Measurements from ENCODE around the gene HDDC2.

HDDC2 gene

DNA sequence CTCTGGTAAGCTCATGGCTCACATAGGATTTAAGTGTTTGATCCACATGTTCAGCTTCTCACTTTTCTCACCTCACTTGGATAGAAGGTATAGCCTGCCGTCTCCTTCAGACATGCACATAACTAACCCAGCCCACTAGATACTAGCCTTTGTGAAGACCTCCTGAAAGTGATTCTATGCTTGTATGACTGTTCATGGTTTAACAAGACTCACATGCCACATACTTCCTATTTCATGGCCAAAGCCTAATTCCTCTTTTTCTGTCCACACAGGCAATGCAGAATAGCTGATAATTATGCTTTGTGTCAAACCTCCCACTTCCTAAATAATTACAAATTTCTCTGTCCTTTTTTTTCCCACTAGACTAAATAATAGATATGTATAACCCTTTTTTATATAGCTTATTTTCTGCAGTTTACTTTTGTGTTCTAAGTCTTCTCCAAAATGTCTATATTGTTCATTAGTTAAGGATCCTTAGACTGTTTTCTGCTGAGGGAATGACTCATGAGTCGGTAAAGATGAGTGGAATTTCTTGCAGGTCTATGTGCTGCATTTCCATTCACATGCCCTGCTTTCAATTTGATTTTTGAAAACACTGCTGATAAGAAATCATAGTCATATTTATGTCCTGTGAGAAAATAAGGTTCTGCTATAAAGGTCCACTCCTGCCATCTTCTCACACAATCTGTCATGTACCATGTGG is 43.0 kb downstream of the HDDC2 start:
- H3K27me3 ChIP-seq = no peaks in the 10 kb centered on the region
- no peak overlapping the region for H3K4me3 ChIP-seq
- no peaks in the 10 kb centered on the region for H3K4me1 ChIP-seq
- H3K36me3 ChIP-seq = no peaks in the 10 kb centered on the region
- H4K20me1 ChIP-seq = no peaks in the 10 kb centered on the region
- TF ChIP-seq Cebpa-rat (IDR thresholded peaks at IDR 0.05) = no peak
- no peak overlapping the region for H3K27ac ChIP-seq
- H3K9me3 ChIP-seq = no peaks in the 10 kb centered on the region
- no peak overlapping the region for H3K9ac ChIP-seq
- no peak overlapping the region for H3K4me2 ChIP-seq

- H3K9me3 ChIP-seq = no peaks in the 10 kb centered on the region
- H4K20me1 ChIP-seq = no peaks in the 10 kb centered on the region
- no peak overlapping the region for H3K9ac ChIP-seq
- no peak for TF ChIP-seq Cebpa-rat (IDR thresholded peaks at IDR 0.05)
- no peak overlapping the region for H3K27ac ChIP-seq
- no peak overlapping the region for H3K4me3 ChIP-seq
- H3K4me1 ChIP-seq = no peaks in the 10 kb centered on the region
- no peak overlapping the region for H3K4me2 ChIP-seq
- no peaks in the 10 kb centered on the region for H3K36me3 ChIP-seq
- H3K27me3 ChIP-seq = no peaks in the 10 kb centered on the region
These were observed 44.4 kb downstream of the HDDC2 start for GRCh38 chr6:125257351-125257750.

DNA sequence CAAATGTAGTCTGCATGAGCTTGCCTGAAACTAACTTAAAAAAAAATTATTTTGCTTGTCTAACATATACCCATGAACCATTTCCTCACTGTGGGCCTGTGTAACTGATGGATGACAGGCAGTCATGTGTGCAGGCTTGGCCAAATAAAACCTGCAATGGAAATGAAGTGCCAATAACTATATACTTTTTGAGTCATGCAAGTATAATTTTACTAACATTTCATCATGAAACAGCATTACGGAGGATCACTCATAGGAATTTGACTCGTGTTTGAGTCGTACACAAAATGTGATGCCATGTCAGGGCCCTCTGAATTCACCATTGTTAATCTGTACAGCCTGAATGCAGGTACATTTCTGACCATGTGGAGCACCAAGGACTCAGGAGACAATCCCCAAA is 46.6 kb downstream of the HDDC2 start:
- Histone ChIP-seq H3K9ac (no peak overlapping the region), H4K20me1 (no peaks in the 10 kb centered on the region), H3K27ac (no peak overlapping the region), H3K4me1 (no peaks in the 10 kb centered on the region), H3K4me3 (no peak overlapping the region), H3K9me3 (no peaks in the 10 kb centered on the region), H3K4me2 (no peak overlapping the region), H3K36me3 (no peaks in the 10 kb centered on the region), H3K27me3 (no peaks in the 10 kb centered on the region)
- TF ChIP-seq Cebpa-rat (IDR thresholded peaks at IDR 0.05) = no peak

DNA sequence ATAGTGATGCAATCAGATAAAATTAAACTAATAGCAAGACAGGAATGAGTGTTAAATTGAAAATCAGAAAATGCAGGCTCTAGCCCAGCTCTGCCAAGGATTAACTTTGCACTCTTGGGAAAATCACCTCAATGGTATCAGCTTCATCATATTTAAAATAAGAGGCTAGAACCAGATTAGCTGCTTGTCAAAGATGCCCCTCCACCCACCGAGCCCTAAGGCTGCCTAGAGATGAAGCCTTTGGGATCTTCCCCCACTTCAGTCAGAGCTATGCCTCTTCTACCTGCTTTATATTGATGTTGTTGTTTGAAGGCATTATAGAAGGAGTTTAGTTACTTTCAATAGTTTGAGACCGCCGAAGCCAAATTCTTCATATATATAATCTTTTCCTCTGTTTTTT is 47.4 kb downstream of the HDDC2 start:
- no peaks in the 10 kb centered on the region for H3K27me3 ChIP-seq
- no peak overlapping the region for H3K4me2 ChIP-seq
- H4K20me1 ChIP-seq = no peaks in the 10 kb centered on the region
- no peak overlapping the region for H3K4me3 ChIP-seq
- no peaks in the 10 kb centered on the region for H3K9me3 ChIP-seq
- TF ChIP-seq Cebpa-rat (IDR thresholded peaks at IDR 0.05) = no peak
- H3K36me3 ChIP-seq = no peaks in the 10 kb centered on the region
- no peak overlapping the region for H3K9ac ChIP-seq
- H3K27ac ChIP-seq = no peak overlapping the region
- H3K4me1 ChIP-seq = no peaks in the 10 kb centered on the region

DNA sequence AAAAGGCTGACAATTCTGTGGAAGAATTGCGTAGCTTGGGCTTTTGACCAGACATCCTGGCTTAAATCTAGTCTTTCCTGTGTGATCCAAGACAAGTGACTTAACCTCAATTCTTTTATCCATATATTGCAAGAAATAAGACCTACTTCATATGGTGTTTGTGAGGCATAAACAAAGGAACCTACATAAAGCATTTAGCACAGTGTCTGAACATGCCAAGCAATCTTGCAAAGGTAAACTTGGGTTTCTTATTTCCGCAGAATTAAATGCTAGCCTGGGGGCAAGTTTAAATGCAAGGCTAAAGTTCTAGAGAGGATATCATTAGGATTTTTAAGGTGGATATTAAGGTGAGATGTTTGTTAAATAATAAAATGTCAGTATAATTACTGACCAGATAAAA is 47.9 kb downstream of the HDDC2 start:
- TF ChIP-seq Cebpa-rat (IDR thresholded peaks at IDR 0.05) = no peak
- H3K9me3 ChIP-seq = no peaks in the 10 kb centered on the region
- H4K20me1 ChIP-seq = no peaks in the 10 kb centered on the region
- H3K36me3 ChIP-seq = no peaks in the 10 kb centered on the region
- no peak overlapping the region for H3K4me2 ChIP-seq
- H3K9ac ChIP-seq = no peak overlapping the region
- H3K4me1 ChIP-seq = no peaks in the 10 kb centered on the region
- H3K27me3 ChIP-seq = no peaks in the 10 kb centered on the region
- H3K4me3 ChIP-seq = no peak overlapping the region
- no peak overlapping the region for H3K27ac ChIP-seq

- H3K9me3 ChIP-seq = no peaks in the 10 kb centered on the region
- no peak overlapping the region for H3K4me2 ChIP-seq
- no peaks in the 10 kb centered on the region for H3K4me1 ChIP-seq
- no peak for TF ChIP-seq Cebpa-rat (IDR thresholded peaks at IDR 0.05)
- H3K4me3 ChIP-seq = no peak overlapping the region
- H3K9ac ChIP-seq = no peak overlapping the region
- H3K27me3 ChIP-seq = no peaks in the 10 kb centered on the region
- H3K36me3 ChIP-seq = no peaks in the 10 kb centered on the region
- no peak overlapping the region for H3K27ac ChIP-seq
- H4K20me1 ChIP-seq = no peaks in the 10 kb centered on the region
These were observed 48.9 kb downstream of the HDDC2 start for GRCh38 chr6:125252891-125253290.

DNA sequence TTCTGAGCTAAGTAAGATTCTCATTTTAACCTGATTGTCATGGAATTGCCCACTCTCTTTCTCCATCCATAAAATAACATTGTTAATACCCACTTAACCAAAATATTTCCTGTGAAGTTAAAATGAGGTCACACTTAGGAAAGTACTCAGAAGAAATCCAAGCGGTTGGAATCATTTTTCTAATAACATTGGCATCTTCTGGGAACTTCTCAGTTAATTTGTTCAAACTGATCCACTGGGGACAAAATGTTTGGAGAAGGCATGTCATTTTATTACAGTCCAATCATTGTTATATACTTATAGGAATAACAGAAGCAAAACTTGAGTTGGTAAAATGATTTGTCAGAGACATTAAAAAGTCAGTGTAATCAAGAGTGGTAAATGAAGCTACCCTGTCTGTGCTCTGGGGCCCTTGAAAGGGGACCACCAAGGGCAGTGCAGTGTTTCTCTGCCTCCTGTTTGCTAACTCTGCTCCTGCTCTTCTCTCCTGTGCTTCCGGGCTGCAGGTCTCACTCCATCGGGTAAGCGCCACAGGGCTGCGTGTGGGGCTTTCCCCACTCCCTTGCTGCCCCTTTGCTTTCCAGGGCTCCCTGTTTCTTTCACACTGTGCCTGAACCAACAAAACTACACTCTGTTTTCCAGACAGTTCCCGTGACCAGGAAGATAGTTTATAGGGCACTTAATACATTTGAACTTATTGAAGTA is 50.1 kb downstream of the HDDC2 start:
- Histone ChIP-seq H3K27ac (no peak overlapping the region), H3K36me3 (no peaks in the 10 kb centered on the region), H3K4me2 (no peak overlapping the region), H3K4me3 (no peak overlapping the region), H3K9me3 (no peaks in the 10 kb centered on the region), H4K20me1 (no peaks in the 10 kb centered on the region), H3K9ac (no peak overlapping the region), H3K27me3 (no peaks in the 10 kb centered on the region), H3K4me1 (no peaks in the 10 kb centered on the region)
- TF ChIP-seq Cebpa-rat (IDR thresholded peaks at IDR 0.05) = no peak

DNA sequence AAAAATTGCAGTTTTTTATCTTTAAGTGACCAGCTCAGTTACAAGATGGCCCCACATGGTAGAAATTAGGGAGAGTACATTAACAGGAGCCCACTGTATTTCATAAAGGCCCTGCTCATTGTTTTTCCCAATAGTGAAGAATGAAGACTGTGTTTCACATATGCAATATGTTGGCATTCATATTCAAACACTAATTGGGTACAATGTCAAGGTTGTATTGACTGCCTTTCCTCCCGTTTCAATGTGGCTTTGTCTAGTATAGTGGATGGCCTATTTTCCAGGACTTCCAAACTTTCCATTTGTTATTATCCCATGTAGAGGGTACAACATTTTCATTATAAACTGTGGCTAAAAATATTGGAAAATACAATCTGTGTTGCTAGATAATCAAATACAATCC is 51.3 kb downstream of the HDDC2 start:
- Histone ChIP-seq H3K9ac (no peak overlapping the region), H3K27ac (no peak overlapping the region), H3K4me1 (no peaks in the 10 kb centered on the region), H3K27me3 (no peaks in the 10 kb centered on the region), H3K4me3 (no peak overlapping the region), H4K20me1 (no peaks in the 10 kb centered on the region), H3K4me2 (no peak overlapping the region), H3K36me3 (no peaks in the 10 kb centered on the region), H3K9me3 (peaks cover 2% of the 10 kb centered on the region; the same call in 1 of the 2 replicates)
- TF ChIP-seq Cebpa-rat (IDR thresholded peaks at IDR 0.05) = no peak

DNA sequence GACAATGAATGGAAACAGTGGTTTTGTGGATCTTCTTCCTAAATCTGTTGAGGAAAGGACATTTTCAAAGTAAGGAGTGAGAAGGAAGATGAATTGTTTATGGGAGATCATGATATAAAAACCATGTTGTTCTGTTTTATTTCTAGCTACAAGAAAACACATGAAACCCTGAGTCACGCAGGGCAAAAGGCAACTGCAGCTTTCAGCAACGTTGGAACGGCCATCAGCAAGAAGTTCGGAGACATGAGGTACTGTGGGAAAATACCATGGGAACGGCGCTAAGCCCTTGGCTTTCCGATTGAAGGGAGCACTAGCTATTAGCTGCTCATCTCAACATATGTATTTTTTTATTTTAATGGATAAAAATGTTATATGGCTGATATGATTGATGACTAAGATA is 53.6 kb downstream of the HDDC2 start:
- no peaks in the 10 kb centered on the region for H4K20me1 ChIP-seq
- no peak overlapping the region for H3K4me2 ChIP-seq
- H3K4me1 ChIP-seq = no peaks in the 10 kb centered on the region
- H3K9me3 ChIP-seq = peaks cover 25% of the 10 kb centered on the region
- no peak overlapping the region for H3K9ac ChIP-seq
- no peak overlapping the region for H3K27ac ChIP-seq
- H3K36me3 ChIP-seq = no peaks in the 10 kb centered on the region
- TF ChIP-seq Cebpa-rat (IDR thresholded peaks at IDR 0.05) = no peak
- no peaks in the 10 kb centered on the region for H3K27me3 ChIP-seq
- no peak overlapping the region for H3K4me3 ChIP-seq

DNA sequence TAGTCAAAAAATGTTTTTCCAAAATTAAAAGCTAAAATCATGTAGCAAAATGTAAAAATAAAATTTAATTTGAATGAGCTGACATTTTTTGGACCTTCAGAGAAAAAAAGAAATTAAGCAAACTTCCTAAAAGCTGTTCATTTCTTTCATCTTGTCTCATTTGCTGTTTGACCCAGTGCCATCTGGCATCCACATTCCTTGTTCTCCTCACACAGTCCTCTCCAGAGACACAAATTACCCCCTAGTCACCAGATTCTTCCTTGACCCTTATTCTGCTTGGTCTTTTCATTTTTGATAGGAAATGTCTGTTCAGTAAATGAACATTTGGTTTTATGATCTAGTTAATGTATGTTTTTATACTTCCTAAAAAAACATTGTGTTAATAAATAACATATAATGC is 55.2 kb downstream of the HDDC2 start:
- Histone ChIP-seq H3K4me3 (no peak overlapping the region), H3K27ac (no peak overlapping the region), H3K4me2 (no peak overlapping the region), H3K9ac (no peak overlapping the region), H3K27me3 (no peaks in the 10 kb centered on the region), H3K9me3 (peaks cover 41% of the 10 kb centered on the region), H3K4me1 (no peaks in the 10 kb centered on the region), H3K36me3 (no peaks in the 10 kb centered on the region), H4K20me1 (no peaks in the 10 kb centered on the region)
- no peak for TF ChIP-seq Cebpa-rat (IDR thresholded peaks at IDR 0.05)

Measured in BLaER1 (cell line).